Measurements from ENCODE around the gene TMPRSS2. TPM values are rescaled to one million over a fixed set of nuclear protein-coding genes. Genes with fewer than 3 reads are reported as not detected.

TMPRSS2 gene
- total and polyA plus RNA-seq, 2 of the 13 experiments (the other 11 are each of a cell fraction or from before 2014, with no cell fraction given), result 1.7 to 1.8 TPM

DNA sequence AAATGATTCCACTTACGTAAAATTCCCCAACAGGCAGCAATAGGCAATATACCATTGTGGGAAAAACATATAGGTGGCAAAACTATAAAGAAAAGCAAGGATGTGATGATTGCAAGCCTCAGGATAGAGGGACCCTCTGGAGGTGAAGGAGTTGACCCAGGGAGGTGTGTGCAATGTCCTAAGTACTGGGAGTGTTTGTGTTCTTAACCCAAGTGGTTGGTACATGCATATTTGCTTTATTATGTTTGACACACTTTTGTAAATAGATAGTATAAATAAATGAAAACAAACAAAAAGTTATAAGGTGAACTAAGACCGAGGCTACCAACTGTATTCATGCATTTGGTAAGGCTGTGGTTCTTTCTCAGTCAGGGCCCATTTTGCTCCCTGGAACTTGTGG, 74.4 kb downstream of the TMPRSS2 start (continued):
- no peak for TF ChIP-seq ATF4 (CRISPR knock-in tag; IDR thresholded peaks at IDR 0.05)
- TF ChIP-seq, protein P1, sequence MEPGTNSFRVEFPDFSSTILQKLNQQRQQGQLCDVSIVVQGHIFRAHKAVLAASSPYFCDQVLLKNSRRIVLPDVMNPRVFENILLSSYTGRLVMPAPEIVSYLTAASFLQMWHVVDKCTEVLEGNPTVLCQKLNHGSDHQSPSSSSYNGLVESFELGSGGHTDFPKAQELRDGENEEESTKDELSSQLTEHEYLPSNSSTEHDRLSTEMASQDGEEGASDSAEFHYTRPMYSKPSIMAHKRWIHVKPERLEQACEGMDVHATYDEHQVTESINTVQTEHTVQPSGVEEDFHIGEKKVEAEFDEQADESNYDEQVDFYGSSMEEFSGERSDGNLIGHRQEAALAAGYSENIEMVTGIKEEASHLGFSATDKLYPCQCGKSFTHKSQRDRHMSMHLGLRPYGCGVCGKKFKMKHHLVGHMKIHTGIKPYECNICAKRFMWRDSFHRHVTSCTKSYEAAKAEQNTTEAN (CRISPR knock-in tag; conservative IDR thresholded peaks at IDR 0.05), result no peak

DNA sequence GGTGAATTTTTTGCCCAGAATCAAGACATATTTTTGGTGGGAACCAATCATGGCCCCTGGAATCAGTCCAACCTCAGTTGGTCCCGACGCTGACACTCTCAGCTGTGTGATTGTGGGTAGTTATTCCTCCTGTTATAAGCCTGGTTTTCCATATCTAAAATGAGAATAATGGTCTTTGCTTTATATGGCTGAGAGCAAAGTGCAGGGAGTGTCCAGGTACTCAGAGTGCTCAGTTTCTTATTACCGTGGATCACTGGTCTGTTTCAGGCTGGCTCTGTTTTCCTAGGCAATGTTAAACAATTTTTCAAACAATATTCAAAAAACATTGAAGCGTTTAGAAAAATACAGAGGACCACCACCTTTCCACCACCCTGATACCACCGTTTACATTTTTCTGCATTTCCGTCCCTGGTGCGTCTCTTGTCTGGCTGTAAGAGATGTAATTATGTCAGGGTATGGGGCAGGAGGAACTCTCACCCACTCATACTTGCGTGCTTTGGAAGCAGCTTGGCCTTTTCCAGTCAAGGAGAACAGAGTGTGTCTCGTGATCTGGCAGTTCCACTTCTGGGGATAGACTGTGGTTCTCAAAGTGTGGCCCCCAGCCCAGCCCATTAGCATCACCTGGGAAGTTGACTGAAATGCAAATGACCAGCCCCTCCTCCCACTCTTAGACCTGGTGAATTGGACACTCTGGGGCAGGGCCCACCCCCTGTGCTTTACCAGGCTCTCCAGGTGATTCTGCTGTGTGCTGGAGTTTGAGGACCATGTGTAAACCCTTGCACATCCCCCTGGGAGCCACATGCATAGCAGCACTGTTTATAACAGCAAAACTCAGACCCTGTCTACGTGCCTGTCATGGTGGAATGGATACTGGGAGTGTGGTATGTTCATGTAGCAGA, 75.1 kb downstream of the TMPRSS2 start:
- no peak for ATAC-seq
- POLR2A ChIA-PET, result no interaction called here
- no peak overlapping the region for H3K27ac ChIP-seq (ENCODE audit: extremely low read length, insufficient read depth, low read length)

More for the DNA sequence above, 75.1 kb downstream of the TMPRSS2 start:
- BruUV-seq (replicated peaks), result no TSS peak
- no peak overlapping the region for H2AFZ ChIP-seq (ENCODE audit: low read length)
- no peaks in the 10 kb centered on the region for H3K36me3 ChIP-seq (replicated peaks in 1 of 2; ENCODE audit: control insufficient read depth in 1 of 2, insufficient read depth in 2 of 2, low read length in 2 of 2)
- H3K9me3 ChIP-seq (ENCODE audit: low read length), result peaks cover 8% of the 10 kb centered on the region
- intact Hi-C loops (cut with micrococcal nuclease; ENCODE audit: unreplicated experiment) (no loop called here), in situ Hi-C loops (cut with HindIII; ENCODE audit: extremely low pct_ligation_motif_present, low pct_unique_long_range_greater_than_20kb) (no loop called here)
- H3K79me2 ChIP-seq (ENCODE audit: insufficient read depth, low read length), result no peaks in the 10 kb centered on the region
- 75% methylated on average over 10 of the region's 10 CpGs for WGBS (ENCODE audit: low lambda C conversion rate)
- no peak overlapping the region for H3K4me2 ChIP-seq (ENCODE audit: low read depth, low read length)
- H3K27me3 ChIP-seq (ENCODE audit: control insufficient read depth in 1 of 2, insufficient read depth in 2 of 2, low read length in 2 of 2), result no peaks in the 10 kb centered on the region
- H3K4me3 ChIP-seq (replicated peaks in 1 of 3; ENCODE audit: insufficient read depth in 1 of 3, low read depth in 2 of 3, low read length in 3 of 3), result no peak overlapping the region
- TF ChIP-seq, protein P2, sequence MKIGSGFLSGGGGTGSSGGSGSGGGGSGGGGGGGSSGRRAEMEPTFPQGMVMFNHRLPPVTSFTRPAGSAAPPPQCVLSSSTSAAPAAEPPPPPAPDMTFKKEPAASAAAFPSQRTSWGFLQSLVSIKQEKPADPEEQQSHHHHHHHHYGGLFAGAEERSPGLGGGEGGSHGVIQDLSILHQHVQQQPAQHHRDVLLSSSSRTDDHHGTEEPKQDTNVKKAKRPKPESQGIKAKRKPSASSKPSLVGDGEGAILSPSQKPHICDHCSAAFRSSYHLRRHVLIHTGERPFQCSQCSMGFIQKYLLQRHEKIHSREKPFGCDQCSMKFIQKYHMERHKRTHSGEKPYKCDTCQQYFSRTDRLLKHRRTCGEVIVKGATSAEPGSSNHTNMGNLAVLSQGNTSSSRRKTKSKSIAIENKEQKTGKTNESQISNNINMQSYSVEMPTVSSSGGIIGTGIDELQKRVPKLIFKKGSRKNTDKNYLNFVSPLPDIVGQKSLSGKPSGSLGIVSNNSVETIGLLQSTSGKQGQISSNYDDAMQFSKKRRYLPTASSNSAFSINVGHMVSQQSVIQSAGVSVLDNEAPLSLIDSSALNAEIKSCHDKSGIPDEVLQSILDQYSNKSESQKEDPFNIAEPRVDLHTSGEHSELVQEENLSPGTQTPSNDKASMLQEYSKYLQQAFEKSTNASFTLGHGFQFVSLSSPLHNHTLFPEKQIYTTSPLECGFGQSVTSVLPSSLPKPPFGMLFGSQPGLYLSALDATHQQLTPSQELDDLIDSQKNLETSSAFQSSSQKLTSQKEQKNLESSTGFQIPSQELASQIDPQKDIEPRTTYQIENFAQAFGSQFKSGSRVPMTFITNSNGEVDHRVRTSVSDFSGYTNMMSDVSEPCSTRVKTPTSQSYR (CRISPR knock-in tag; IDR thresholded peaks at IDR 0.05; ENCODE audit: borderline replicate concordance), result no peak
- no peak for TF ChIP-seq GMEB1 (CRISPR knock-in tag; IDR thresholded peaks at IDR 0.05; ENCODE audit: borderline replicate concordance)
- no peak for TF ChIP-seq XRCC5 (optimal IDR thresholded peaks at IDR 0.05; ENCODE audit: low read length)
- no peak for TF ChIP-seq ZNF746 (CRISPR knock-in tag; IDR thresholded peaks at IDR 0.05)
- no peak for TF ChIP-seq CHD4 (IDR thresholded peaks at IDR 0.05; ENCODE audit: borderline replicate concordance, low read length)
- DNase-seq (ENCODE audit: low spot score) (no peak), FAIRE-seq (no peak)
- no peaks in the 10 kb centered on the region for H3K4me1 ChIP-seq (ENCODE audit: insufficient read depth, low read length)
- H4K20me1 ChIP-seq (ENCODE audit: insufficient read depth, low read length), result no peaks in the 10 kb centered on the region
- CTCF ChIA-PET (ENCODE audit: low intra/inter-chr PET ratio, low total read pairs), result no interaction called here
- no peak overlapping the region for H3K9ac ChIP-seq (ENCODE audit: insufficient read depth, low read depth, low read length)

Data from HepG2 (cell line).